Measurements from ENCODE around the gene ZNF346.

GRCh38 chr5:177123789-177124485, 101.4 kb downstream of the ZNF346 start:
- no peak for TF ChIP-seq POLR2A (IDR thresholded peaks at IDR 0.05; ENCODE audit: low read depth, low read length)
- TF ChIP-seq POLR2AphosphoS5 (IDR thresholded peaks at IDR 0.05; ENCODE audit: low read depth, low read length) = no peak
- no peak for TF ChIP-seq TAF1 (IDR thresholded peaks at IDR 0.05; ENCODE audit: borderline replicate concordance, low read depth, low read length)

Data from GM12892 (cell line).